ENCODE data around the gene FBXO10. TPM values are rescaled to one million over a fixed set of nuclear protein-coding genes. Genes with fewer than 3 reads are reported as not detected.
A peak's percentile ranks its signal among the peaks of the same experiment; 100 is the strongest.

Gene FBXO10
- total and polyA plus RNA-seq, 2 of the 8 experiments (the other 6 are each of a cell fraction or from before 2014, with no cell fraction given), result 13.1 to 13.9 TPM

DNA sequence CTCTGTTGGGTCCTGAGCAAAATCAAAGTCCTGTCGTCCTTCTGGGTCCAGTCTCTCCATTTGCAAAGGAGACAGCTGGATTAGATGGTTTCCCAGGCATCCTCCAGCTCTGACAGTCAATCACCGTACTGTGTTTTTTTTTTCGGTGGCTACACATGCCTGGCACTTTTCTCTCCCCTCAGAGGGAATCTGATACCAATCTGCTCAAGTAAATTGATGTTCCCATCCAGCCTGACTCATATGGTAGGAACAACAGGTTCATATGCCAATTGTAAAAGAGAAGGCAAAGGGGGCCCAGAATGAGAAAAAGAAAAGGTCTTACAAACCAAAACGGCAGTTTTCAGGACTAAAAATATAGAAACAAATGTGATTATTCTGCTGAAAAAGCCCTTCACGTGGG lies 1.2 kb downstream of the FBXO10 start:
- no peak overlapping the region for H4K5ac ChIP-seq (ENCODE audit: insufficient read length, low read depth, low read length)
- no peak overlapping the region for H2BK20ac ChIP-seq (ENCODE audit: low read length)
- no peak overlapping the region for H2BK5ac ChIP-seq (ENCODE audit: low read depth, low read length)
- H3K4ac ChIP-seq (replicated peaks; ENCODE audit: insufficient read length, low read depth, low read length), result no peak overlapping the region
- no peak overlapping the region for H2AFZ ChIP-seq (ENCODE audit: low read length)
- no peak overlapping the region for H3K23ac ChIP-seq (ENCODE audit: insufficient read length)
- no peaks in the 10 kb centered on the region; a peak in 1 of 7 replicates for H3K27me3 ChIP-seq (replicated peaks in 1 of 4; ENCODE audit: control insufficient read depth in 3 of 4, extremely low read depth in 1 of 4, insufficient read depth in 3 of 4, low read length in 3 of 4)
- no peak overlapping the region for H4K8ac ChIP-seq (ENCODE audit: extremely low read depth, insufficient read depth, low read length)
- H2BK12ac ChIP-seq (ENCODE audit: low read depth, low read length), result no peak overlapping the region
- peaks cover 5 to 6% of the 10 kb centered on the region in 2 experiments for H4K20me1 ChIP-seq (replicated peaks in 1 of 2; ENCODE audit: control insufficient read depth in 1 of 2, insufficient read depth in 2 of 2, low read length in 2 of 2)
- no peaks in the 10 kb centered on the region for H3K9me3 ChIP-seq (ENCODE audit: insufficient read depth in 2 of 2, low read depth in 1 of 2, low read length in 1 of 2)
- peaks cover 9% of the 10 kb centered on the region for H3K23me2 ChIP-seq (ENCODE audit: low read depth, low read length)
- WGBS, 2 experiments (ENCODE audit: extremely low coverage in 1 of 2, insufficient coverage in 1 of 2, insufficient read length in 1 of 2, insufficient replicate concordance in 2 of 2, low coverage in 1 of 2, low lambda C conversion rate in 2 of 2, missing lambda C conversion rate in 1 of 2), result 79% methylated on average over 5 of the region's 5 CpGs; no CpG with 5 or more reads in 1 of the 2 experiments
- TF ChIP-seq PHF8 (conservative IDR thresholded peaks at IDR 0.05; ENCODE audit: low read depth, low read length) (no peak), YY1 (IDR thresholded peaks at IDR 0.05; ENCODE audit: low read depth, low read length) (no peak), BACH1 (IDR thresholded peaks at IDR 0.05; ENCODE audit: low read length) (no peak), SUZ12 (IDR thresholded peaks at IDR 0.05; ENCODE audit: low read length) (no peak), EGR1 (IDR thresholded peaks at IDR 0.05; ENCODE audit: borderline replicate concordance, low read depth, low read length) (no peak), SP1 (IDR thresholded peaks at IDR 0.05; ENCODE audit: low read depth, low read length) (no peak)
- no peak overlapping the region for H3K9ac ChIP-seq (replicated peaks in 1 of 4; ENCODE audit: extremely low read depth in 1 of 4, low read depth in 3 of 4, low read length in 3 of 4)
- no peak overlapping the region for H4K91ac ChIP-seq (replicated peaks; ENCODE audit: insufficient read length, low read length)
- H3K4me2 ChIP-seq (ENCODE audit: insufficient read depth in 1 of 2, low read depth in 2 of 2, low read length in 2 of 2), result peak overlapping the region; percentile 91 to 94
- H3K18ac ChIP-seq (ENCODE audit: extremely low read depth, low read length), result no peak overlapping the region
- no peak overlapping the region for H3K27ac ChIP-seq (ENCODE audit: low read depth, low read length)
- peaks cover 8 to 25% (median 18%) of the 10 kb centered on the region in 4 experiments for H3K4me1 ChIP-seq (replicated peaks in 1 of 4; ENCODE audit: control insufficient read depth in 3 of 4, insufficient read depth in 4 of 4, low read length in 3 of 4)
- peaks cover 0 to 20% of the 10 kb centered on the region in 2 experiments; a peak in 2 of 4 replicates for H3K79me2 ChIP-seq (ENCODE audit: control insufficient read depth in 1 of 2, insufficient read depth in 2 of 2, low read length in 2 of 2)
- FAIRE-seq (no peak), DNase-seq (ENCODE audit: low read depth in 1 of 2, low spot score in 2 of 2) (no peak)
- POLR2A ChIA-PET (ENCODE audit: partially characterized antibody), result interaction anchor here (1.1 to 8.0 kb wide), 7 partner anchors 9 to 199 kb away, joined by 3 to 52 read pairs (median 3); partner anchors contain the start of genes POLR1E and TOMM5
- CTCF ChIA-PET (ENCODE audit: partially characterized antibody), result interaction anchor here (0.7 to 1.5 kb wide), 5 partner anchors 9 to 93 kb away, joined by 3 to 5 read pairs (median 3); no protein-coding TSS in a partner anchor
- no peak overlapping the region for H2BK15ac ChIP-seq (ENCODE audit: low read length)
- H2BK120ac ChIP-seq (replicated peaks; ENCODE audit: low read depth, low read length), result no peak overlapping the region
- H3K14ac ChIP-seq (ENCODE audit: insufficient read length), result no peak overlapping the region
- H3K79me1 ChIP-seq (ENCODE audit: low read depth, low read length), result peaks cover 7% of the 10 kb centered on the region
- 0 out of 8 replicates have a peak, but pooled peaks cover 0 to under 1% (median 0%) of the 10 kb centered on the region in 4 experiments for H3K36me3 ChIP-seq (ENCODE audit: control insufficient read depth in 2 of 4, insufficient read depth in 4 of 4, low read length in 3 of 4)
- no peak overlapping the region for H2AK5ac ChIP-seq (ENCODE audit: low read depth, low read length)
- H3K56ac ChIP-seq (replicated peaks; ENCODE audit: insufficient read length, low read depth, low read length), result no peak overlapping the region
- H3K4me3 ChIP-seq (ENCODE audit: extremely low read depth in 1 of 4, insufficient read depth in 2 of 4, low read depth in 3 of 4, low read length in 4 of 4), result peak overlapping the region; percentile 69 to 91 (median 79); a peak in 6 of 8 replicates
